OCI-LY3 (cell line): ENCODE measurements around the gene CCDC187.
A peak's percentile ranks its signal among the peaks of the same experiment; 100 is the strongest.

ENCODE experiments used
- H2AFZ ChIP-seq: fragments of 200-600, 300-600 bp; shearing (Covaris generic); 2 replicates; pipeline ENCODE4 v1.6.0; 2014; ENCODE audit warnings: antibody characterized with exemption, low read depth, low read length
- H3K27ac ChIP-seq: fragments of 200-600, 300-600 bp; sonication (generic); 2 replicates; pipeline ENCODE4 v1.5.1; 2014; ENCODE audit warnings: mild to moderate bottlenecking, low read length, moderate library complexity, mixed read lengths
- H3K27me3 ChIP-seq: fragments of 200-600, 300-600 bp; sonication (generic); 2 replicates; pipeline ENCODE4 v1.6.1; 2014; ENCODE audit warnings: low read depth, low read length, mixed read lengths
- H3K36me3 ChIP-seq: fragments of 200-600, 300-600 bp; sonication (generic); replicated peaks from 2 replicates; pipeline ENCODE3; 2014; ENCODE audit warnings: low read depth, low read length, mixed read lengths
- H3K4me1 ChIP-seq: fragments of 300-600, 200-600 bp; sonication (generic); 2 replicates; pipeline ENCODE4 v1.6.1; 2014; ENCODE audit warnings: low read length, mixed read lengths
- H3K4me2 ChIP-seq: fragments of 200-600, 300-600 bp; sonication (generic); 2 replicates; pipeline ENCODE4 v1.6.1; 2014; ENCODE audit warnings: low read length, mixed read lengths
- H3K4me3 ChIP-seq: fragments of 300-600, 200-600 bp; sonication (generic); 2 replicates; pipeline ENCODE4 v1.5.1; 2014; ENCODE audit warnings: antibody characterized with exemption, mild to moderate bottlenecking, low read length, moderate library complexity
- H3K79me2 ChIP-seq: fragments of 300-600, 200-600 bp; shearing (Covaris generic); 2 replicates; pipeline ENCODE4 v1.6.1; 2014; ENCODE audit warnings: mild to moderate bottlenecking, low read length, mixed read lengths
- H3K9ac ChIP-seq: fragments of 300-600, 200-600 bp; shearing (Covaris generic); 2 replicates; pipeline ENCODE4 v1.6.0; 2014; ENCODE audit warnings: mild to moderate bottlenecking, low read length, moderate library complexity
- H3K9me3 ChIP-seq: fragments of 200-600, 300-600 bp; shearing (Covaris generic); 2 replicates; pipeline ENCODE4 v1.6.1; 2014; ENCODE audit warnings: low read length, mixed read lengths; ENCODE audit not compliant: insufficient read depth
- H4K20me1 ChIP-seq: fragments of 200-600, 300-600 bp; sonication (generic); 2 replicates; pipeline ENCODE4 v1.6.1; 2016; ENCODE audit warnings: low read length, mixed read lengths; ENCODE audit not compliant: insufficient read depth
- EZH2phosphoT487 ChIP-seq: fragments of 200-600 bp; shearing (Covaris generic); IDR thresholded peaks from 2 replicates; pipeline ENCODE4 v1.6.1; 2018; ENCODE audit warnings: antibody characterized with exemption, mixed run types, low read depth
- TF ChIP-seq, protein P1 (sequence below): fragments of 200-600, 300-600 bp; sonication (generic); IDR thresholded peaks from 2 replicates; pipeline ENCODE4 v1.5.1; 2014; ENCODE audit warnings: antibody characterized with exemption, low read length, low read depth

The CCDC187 gene

GRCh38 chr9:136296434-136297015 lies 7.4 kb downstream of the CCDC187 start:
- TF ChIP-seq, protein P1, sequence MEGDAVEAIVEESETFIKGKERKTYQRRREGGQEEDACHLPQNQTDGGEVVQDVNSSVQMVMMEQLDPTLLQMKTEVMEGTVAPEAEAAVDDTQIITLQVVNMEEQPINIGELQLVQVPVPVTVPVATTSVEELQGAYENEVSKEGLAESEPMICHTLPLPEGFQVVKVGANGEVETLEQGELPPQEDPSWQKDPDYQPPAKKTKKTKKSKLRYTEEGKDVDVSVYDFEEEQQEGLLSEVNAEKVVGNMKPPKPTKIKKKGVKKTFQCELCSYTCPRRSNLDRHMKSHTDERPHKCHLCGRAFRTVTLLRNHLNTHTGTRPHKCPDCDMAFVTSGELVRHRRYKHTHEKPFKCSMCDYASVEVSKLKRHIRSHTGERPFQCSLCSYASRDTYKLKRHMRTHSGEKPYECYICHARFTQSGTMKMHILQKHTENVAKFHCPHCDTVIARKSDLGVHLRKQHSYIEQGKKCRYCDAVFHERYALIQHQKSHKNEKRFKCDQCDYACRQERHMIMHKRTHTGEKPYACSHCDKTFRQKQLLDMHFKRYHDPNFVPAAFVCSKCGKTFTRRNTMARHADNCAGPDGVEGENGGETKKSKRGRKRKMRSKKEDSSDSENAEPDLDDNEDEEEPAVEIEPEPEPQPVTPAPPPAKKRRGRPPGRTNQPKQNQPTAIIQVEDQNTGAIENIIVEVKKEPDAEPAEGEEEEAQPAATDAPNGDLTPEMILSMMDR: no peak
- TF ChIP-seq EZH2phosphoT487: no peak
- no peak overlapping the region; the same call in 1 of the 2 replicates for H3K4me3 ChIP-seq
- peaks cover 8% of the 10 kb centered on the region for H3K4me1 ChIP-seq
- no peak overlapping the region for H3K9ac ChIP-seq
- peaks cover 3% of the 10 kb centered on the region; the same call in 1 of the 2 replicates for H3K27me3 ChIP-seq
- H3K9me3 ChIP-seq: no peaks in the 10 kb centered on the region
- H2AFZ ChIP-seq: no peak overlapping the region
- H3K36me3 ChIP-seq: no peaks in the 10 kb centered on the region
- peak overlapping the region; percentile 49 for H3K4me2 ChIP-seq
- no peak overlapping the region for H3K27ac ChIP-seq
- no peaks in the 10 kb centered on the region for H4K20me1 ChIP-seq
- no peaks in the 10 kb centered on the region for H3K79me2 ChIP-seq

- TF ChIP-seq, protein P1: no peak
- no peak for TF ChIP-seq EZH2phosphoT487
- Histone ChIP-seq H2AFZ (no peak overlapping the region), H3K27me3 (peaks cover 3% of the 10 kb centered on the region; the same call in 1 of the 2 replicates), H3K4me3 (no peak overlapping the region), H3K79me2 (no peaks in the 10 kb centered on the region), H3K9ac (no peak overlapping the region), H3K27ac (no peak overlapping the region), H4K20me1 (no peaks in the 10 kb centered on the region), H3K36me3 (no peaks in the 10 kb centered on the region), H3K4me1 (peaks cover 8% of the 10 kb centered on the region), H3K4me2 (no peak overlapping the region), H3K9me3 (no peaks in the 10 kb centered on the region)
Observed at GRCh38 chr9:136295542-136296433, 8.1 kb downstream of the CCDC187 start.

DNA sequence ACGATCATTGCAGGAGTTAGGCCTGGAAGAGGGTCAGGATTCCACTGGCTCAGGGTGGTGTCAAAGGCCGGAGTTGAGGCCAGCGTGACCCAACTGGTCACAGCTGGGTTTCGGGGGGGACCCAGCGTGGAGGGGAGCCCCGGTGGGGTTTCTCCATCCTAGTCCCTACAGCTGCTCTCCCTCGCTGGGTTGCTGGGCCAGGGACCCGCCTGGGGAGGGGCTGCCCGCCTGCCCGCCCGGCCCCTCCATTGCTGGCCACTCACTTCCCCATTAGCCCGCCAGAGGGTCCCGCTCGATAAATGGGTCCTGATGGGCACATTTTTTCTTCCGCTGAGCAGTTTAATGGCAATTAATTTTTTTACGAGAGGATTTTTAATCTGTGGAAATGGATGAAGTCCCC lies 8.8 kb downstream of the CCDC187 start:
- H4K20me1 ChIP-seq: no peaks in the 10 kb centered on the region
- TF ChIP-seq EZH2phosphoT487: no peak
- TF ChIP-seq, protein P1: no peak
- no peaks in the 10 kb centered on the region for H3K9me3 ChIP-seq
- no peak overlapping the region for H3K4me3 ChIP-seq
- no peaks in the 10 kb centered on the region for H3K36me3 ChIP-seq
- peaks cover 3% of the 10 kb centered on the region; the same call in 1 of the 2 replicates for H3K27me3 ChIP-seq
- H3K9ac ChIP-seq: no peak overlapping the region
- H3K79me2 ChIP-seq: no peaks in the 10 kb centered on the region
- H3K27ac ChIP-seq: no peak overlapping the region
- H3K4me1 ChIP-seq: peaks cover 8% of the 10 kb centered on the region
- no peak overlapping the region for H3K4me2 ChIP-seq
- H2AFZ ChIP-seq: no peak overlapping the region

GRCh38 chr9:136294437-136294836 lies 9.5 kb downstream of the CCDC187 start:
- peaks cover 8% of the 10 kb centered on the region for H3K4me1 ChIP-seq
- no peaks in the 10 kb centered on the region for H3K36me3 ChIP-seq
- no peak overlapping the region for H3K27ac ChIP-seq
- no peak for TF ChIP-seq EZH2phosphoT487
- no peaks in the 10 kb centered on the region for H3K9me3 ChIP-seq
- no peak overlapping the region for H2AFZ ChIP-seq
- no peaks in the 10 kb centered on the region for H3K79me2 ChIP-seq
- H3K9ac ChIP-seq: no peak overlapping the region
- no peak overlapping the region for H3K4me2 ChIP-seq
- H3K27me3 ChIP-seq: peaks cover 3% of the 10 kb centered on the region; the same call in 1 of the 2 replicates
- no peak overlapping the region for H3K4me3 ChIP-seq
- H4K20me1 ChIP-seq: no peaks in the 10 kb centered on the region
